Measurements from ENCODE around the gene MYOZ3. TPM values are rescaled to one million over a fixed set of nuclear protein-coding genes. Genes with fewer than 3 reads are reported as not detected.

MYOZ3 gene
- total RNA-seq, 2 donors from 2014 or later = 12.4 to 15.8 TPM

DNA sequence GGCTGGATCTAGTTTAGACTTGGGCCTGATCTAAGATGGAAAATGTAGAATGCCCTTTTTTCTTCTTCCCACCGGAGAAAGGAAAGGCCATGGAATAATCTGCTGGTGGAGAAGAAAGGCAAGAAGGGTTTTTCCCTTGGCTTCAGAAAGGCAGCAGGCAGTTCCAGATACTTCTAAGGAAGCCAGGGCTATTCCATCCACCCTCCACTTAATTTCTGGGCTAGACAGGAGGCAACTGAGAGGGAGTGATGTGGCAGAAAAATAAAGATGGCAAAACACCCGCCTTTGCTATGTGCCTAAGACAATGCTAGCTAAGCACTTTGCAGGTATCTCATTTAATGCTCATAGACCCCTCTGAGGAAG lies 9.9 kb downstream of the MYOZ3 start:
- WGBS, 2 experiments (ENCODE audit: insufficient coverage in 1 of 2, insufficient read length in 1 of 2) = 40 to 71% methylated on average over 1 to 2 of the region's 2 CpGs
- Mint-ChIP-seq H3K9me3 (peaks cover 4% of the 10 kb centered on the region), H3K36me3 (ENCODE audit: low read depth) (peaks cover 13% of the 10 kb centered on the region), H3K27ac (peak overlapping the region; percentile 85), H3K4me3 (peak overlapping the region; percentile 81), H3K27me3 (ENCODE audit: insufficient read depth) (no peaks in the 10 kb centered on the region), H3K4me1 (peaks cover 21% of the 10 kb centered on the region)
- TF ChIP-seq, protein P1, sequence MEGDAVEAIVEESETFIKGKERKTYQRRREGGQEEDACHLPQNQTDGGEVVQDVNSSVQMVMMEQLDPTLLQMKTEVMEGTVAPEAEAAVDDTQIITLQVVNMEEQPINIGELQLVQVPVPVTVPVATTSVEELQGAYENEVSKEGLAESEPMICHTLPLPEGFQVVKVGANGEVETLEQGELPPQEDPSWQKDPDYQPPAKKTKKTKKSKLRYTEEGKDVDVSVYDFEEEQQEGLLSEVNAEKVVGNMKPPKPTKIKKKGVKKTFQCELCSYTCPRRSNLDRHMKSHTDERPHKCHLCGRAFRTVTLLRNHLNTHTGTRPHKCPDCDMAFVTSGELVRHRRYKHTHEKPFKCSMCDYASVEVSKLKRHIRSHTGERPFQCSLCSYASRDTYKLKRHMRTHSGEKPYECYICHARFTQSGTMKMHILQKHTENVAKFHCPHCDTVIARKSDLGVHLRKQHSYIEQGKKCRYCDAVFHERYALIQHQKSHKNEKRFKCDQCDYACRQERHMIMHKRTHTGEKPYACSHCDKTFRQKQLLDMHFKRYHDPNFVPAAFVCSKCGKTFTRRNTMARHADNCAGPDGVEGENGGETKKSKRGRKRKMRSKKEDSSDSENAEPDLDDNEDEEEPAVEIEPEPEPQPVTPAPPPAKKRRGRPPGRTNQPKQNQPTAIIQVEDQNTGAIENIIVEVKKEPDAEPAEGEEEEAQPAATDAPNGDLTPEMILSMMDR (conservative IDR thresholded peaks at IDR 0.05) = no peak
- DNase-seq = no peak
- no peaks in the 10 kb centered on the region for H3K27me3 ChIP-seq (ENCODE audit: control insufficient read depth, insufficient read depth, low read length, poor library complexity, severe bottlenecking)
- no peaks in the 10 kb centered on the region for H3K36me3 ChIP-seq (ENCODE audit: control insufficient read depth, insufficient read depth, low read length)
- H3K27ac ChIP-seq (ENCODE audit: low read depth, low read length) = no peak overlapping the region
- no peak overlapping the region for H3K9ac ChIP-seq (ENCODE audit: extremely low read depth, low read length, poor library complexity, severe bottlenecking)
- H3K9me3 ChIP-seq (ENCODE audit: control insufficient read depth, low read length) = peaks cover 5% of the 10 kb centered on the region
- H3K4me3 ChIP-seq (ENCODE audit: low read length) = peak overlapping the region; percentile 86
- H3K4me1 ChIP-seq (ENCODE audit: control insufficient read depth, insufficient read depth, low read length) = peaks cover 8% of the 10 kb centered on the region

DNA sequence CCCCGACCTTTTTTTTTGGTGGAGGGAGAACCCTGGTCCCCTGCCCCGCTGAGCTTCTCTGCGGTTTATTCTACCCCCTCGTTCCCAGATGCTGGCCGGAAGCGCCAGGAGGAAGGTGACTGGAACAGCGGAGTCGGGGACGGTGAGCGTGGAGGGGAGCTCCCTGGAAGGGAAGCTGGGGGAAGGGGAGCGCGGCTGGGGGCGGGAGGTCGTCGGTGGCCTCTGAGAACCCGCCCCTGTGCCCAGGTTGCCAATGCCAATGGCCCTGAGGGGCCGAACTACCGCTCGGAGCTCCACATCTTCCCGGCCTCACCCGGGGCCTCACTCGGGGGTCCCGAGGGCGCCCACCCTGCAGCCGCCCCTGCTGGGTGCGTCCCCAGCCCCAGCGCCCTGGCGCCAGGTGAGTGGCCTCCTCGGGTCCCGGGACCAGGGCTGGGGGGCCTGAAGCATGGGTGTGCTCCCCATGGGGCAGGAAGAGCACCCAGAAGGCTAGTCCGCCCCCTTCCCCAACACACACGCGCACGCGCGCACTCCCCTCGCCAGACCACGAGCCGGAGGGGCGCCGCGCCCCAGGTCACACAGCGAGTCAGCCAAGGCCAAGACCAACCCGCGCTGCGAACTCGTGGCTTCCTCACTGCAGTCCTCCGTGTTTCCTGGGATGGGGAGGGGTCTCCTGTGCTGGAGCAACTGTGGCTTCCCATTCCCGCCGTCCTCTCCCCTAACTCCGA lies 10.6 kb downstream of the MYOZ3 start:
- Mint-ChIP-seq H3K27me3 (ENCODE audit: insufficient read depth) (no peaks in the 10 kb centered on the region), H3K36me3 (ENCODE audit: low read depth) (peaks cover 16% of the 10 kb centered on the region), H3K4me1 (peaks cover 21% of the 10 kb centered on the region), H3K4me3 (peak overlapping the region; percentile 81), H3K27ac (peak overlapping the region; percentile 85), H3K9me3 (peaks cover 4% of the 10 kb centered on the region)
- DNase-seq = peak; percentile 81
- peaks cover 8% of the 10 kb centered on the region for H3K4me1 ChIP-seq (ENCODE audit: control insufficient read depth, insufficient read depth, low read length)
- peak overlapping the region; percentile 86 for H3K4me3 ChIP-seq (ENCODE audit: low read length)
- no peaks in the 10 kb centered on the region for H3K36me3 ChIP-seq (ENCODE audit: control insufficient read depth, insufficient read depth, low read length)
- no peak overlapping the region for H3K27ac ChIP-seq (ENCODE audit: low read depth, low read length)
- WGBS, 2 experiments (ENCODE audit: insufficient coverage in 1 of 2, insufficient read length in 1 of 2) = 1 to 4% methylated on average over 16 to 51 of the region's 51 CpGs
- TF ChIP-seq, protein P1 (conservative IDR thresholded peaks at IDR 0.05) = no peak
- H3K27me3 ChIP-seq (ENCODE audit: control insufficient read depth, insufficient read depth, low read length, poor library complexity, severe bottlenecking) = no peaks in the 10 kb centered on the region
- H3K9ac ChIP-seq (ENCODE audit: extremely low read depth, low read length, poor library complexity, severe bottlenecking) = peak overlapping the region; percentile 62
- peaks cover 5% of the 10 kb centered on the region for H3K9me3 ChIP-seq (ENCODE audit: control insufficient read depth, low read length)

- peak; percentile 92 for DNase-seq
- H3K27me3 ChIP-seq (ENCODE audit: control insufficient read depth, insufficient read depth, low read length, poor library complexity, severe bottlenecking) = no peaks in the 10 kb centered on the region
- peak overlapping the region; percentile 81 for H3K4me3 Mint-ChIP-seq
- H3K9me3 ChIP-seq (ENCODE audit: control insufficient read depth, low read length) = peaks cover 5% of the 10 kb centered on the region
- H3K36me3 Mint-ChIP-seq (ENCODE audit: low read depth) = peaks cover 22% of the 10 kb centered on the region
- H3K4me3 ChIP-seq (ENCODE audit: low read length) = peak overlapping the region; percentile 86
- H3K4me1 ChIP-seq (ENCODE audit: control insufficient read depth, insufficient read depth, low read length) = peaks cover 8% of the 10 kb centered on the region
- TF ChIP-seq, protein P1 (conservative IDR thresholded peaks at IDR 0.05) = peak; percentile 32
- 6 to 10% methylated on average over 8 to 31 of the region's 38 CpGs for WGBS, 2 experiments (ENCODE audit: insufficient coverage in 1 of 2, insufficient read length in 1 of 2)
- H3K27me3 Mint-ChIP-seq (ENCODE audit: insufficient read depth) = no peaks in the 10 kb centered on the region
- H3K4me1 Mint-ChIP-seq = peaks cover 21% of the 10 kb centered on the region
- peak overlapping the region; percentile 62 for H3K9ac ChIP-seq (ENCODE audit: extremely low read depth, low read length, poor library complexity, severe bottlenecking)
- H3K9me3 Mint-ChIP-seq = peaks cover 4% of the 10 kb centered on the region
- H3K27ac Mint-ChIP-seq = peak overlapping the region; percentile 85
- H3K27ac ChIP-seq (ENCODE audit: low read depth, low read length) = no peak overlapping the region
- no peaks in the 10 kb centered on the region for H3K36me3 ChIP-seq (ENCODE audit: control insufficient read depth, insufficient read depth, low read length)
Observed at GRCh38 chr5:150672237-150672883, 11.3 kb downstream of the MYOZ3 start.

Measured in endodermal cell (in vitro differentiated cells).